Stimulated activated CD4-positive, alpha-beta T cell treated with anti-CD3 and anti-CD28 coated beads, Interleukin-2, amount 100 ng/mL, for 4 hours (primary cell): ENCODE measurements around the gene REC8.
"Not testable (repeated sequence)": the region's sequence is repeated elsewhere in the genome, so short reads cannot be mapped to it uniquely, and the experiment has no call there.

Experiments used
- DNase-seq: peaks from one replicate; pipeline ENCODE4 v3.0.0-alpha.2; 2020; ENCODE audit warnings: low read depth

Gene REC8

GRCh38 chr14:24204163-24205146, 32.6 kb downstream of the REC8 start:
- DNase-seq: no peak

- DNase-seq: no peak
Observed at GRCh38 chr14:24206260-24207103, 34.6 kb downstream of the REC8 start.

- DNase-seq: no peak
Observed at GRCh38 chr14:24207104-24207551, 35.2 kb downstream of the REC8 start.

- no peak for DNase-seq
Observed at GRCh38 chr14:24207625-24208024, 35.7 kb downstream of the REC8 start.

- DNase-seq: no peak
Observed at GRCh38 chr14:24211311-24211710, 39.4 kb downstream of the REC8 start.

GRCh38 chr14:24212924-24213865, 41.3 kb downstream of the REC8 start, which contains the start of gene CHMP4A:
CHMP4A (minus strand) TSS chr14:24213488; CDS start chr14:24213439, 49 bp downstream.
- peak; percentile 91 for DNase-seq

GRCh38 chr14:24213866-24214662, 42.2 kb downstream of the REC8 start:
- no peak for DNase-seq

GRCh38 chr14:24215495-24216344, 43.8 kb downstream of the REC8 start, which contains the start of gene MDP1:
MDP1 (minus strand) TSS chr14:24216066; CDS start chr14:24215955, 111 bp downstream.
- peak; percentile 78 for DNase-seq

- DNase-seq: no peak
Observed at GRCh38 chr14:24216345-24216699, 44.4 kb downstream of the REC8 start.

- not testable (repeated sequence) for DNase-seq
Observed at GRCh38 chr14:24216876-24217275, 45.0 kb downstream of the REC8 start.

GRCh38 chr14:24219080-24219479, 47.2 kb downstream of the REC8 start:
- DNase-seq: no peak

GRCh38 chr14:24219521-24219920, 47.6 kb downstream of the REC8 start:
- DNase-seq: no peak

- not testable (repeated sequence) for DNase-seq
Observed at GRCh38 chr14:24222987-24223386, 51.1 kb downstream of the REC8 start.

GRCh38 chr14:24224618-24225071, 52.8 kb downstream of the REC8 start:
- no peak for DNase-seq

- DNase-seq: no peak
Observed at GRCh38 chr14:24226473-24226872, 54.6 kb downstream of the REC8 start.

- no peak for DNase-seq
Observed at GRCh38 chr14:24228902-24229301, 57.0 kb downstream of the REC8 start.
